ENCODE results near the gene CACNB2. TPM values are rescaled to one million over a fixed set of nuclear protein-coding genes. Genes with fewer than 3 reads are reported as not detected.

The CACNB2 gene
- polyA plus RNA-seq, 1 of the 3 experiments (the other 2 are of a cell fraction) = 0.74 TPM

GRCh38 chr10:18402853-18403252 lies 262.6 kb downstream of the CACNB2 start:
- no peaks in the 10 kb centered on the region for H3K79me2 ChIP-seq (ENCODE audit: insufficient read depth)
- H3K27ac ChIP-seq (ENCODE audit: low read depth in 2 of 2, low read length in 1 of 2) = no peak overlapping the region
- DNase-seq = no peak
- H3F3A ChIP-seq (replicated peaks; ENCODE audit: insufficient read depth) = no peaks in the 10 kb centered on the region
- H3K4me3 ChIP-seq (ENCODE audit: low read depth in 2 of 2, low read length in 1 of 2) = no peak overlapping the region
- H3K27me3 ChIP-seq (ENCODE audit: insufficient read depth) = peaks cover 4% of the 10 kb centered on the region; the same call in 1 of the 2 replicates
- H3K9me3 ChIP-seq = no peaks in the 10 kb centered on the region
- no peaks in the 10 kb centered on the region for H3K9me2 ChIP-seq
- 33% methylated on average over 3 of the region's 3 CpGs for WGBS (ENCODE audit: low lambda C conversion rate)
- POLR2A ChIA-PET = no interaction called here
- H3K4me2 ChIP-seq = no peak overlapping the region
- H2AFZ ChIP-seq (ENCODE audit: low read depth) = no peak overlapping the region
- no peaks in the 10 kb centered on the region for H4K20me1 ChIP-seq (ENCODE audit: insufficient read depth)
- H3K4me1 ChIP-seq (ENCODE audit: control insufficient read depth in 1 of 2, insufficient read depth in 2 of 2, low read depth in 1 of 2, low read length in 1 of 2) = no peaks in the 10 kb centered on the region; a peak in 1 of 4 replicates
- no peaks in the 10 kb centered on the region for H3K36me3 ChIP-seq (replicated peaks in 1 of 2; ENCODE audit: control insufficient read depth in 1 of 2, insufficient read depth in 2 of 2, low read length in 1 of 2)
- H3K9ac ChIP-seq = no peak overlapping the region
- CTCF ChIA-PET = no interaction called here
- TF ChIP-seq MXI1 (IDR thresholded peaks at IDR 0.05; ENCODE audit: low read depth, low read length) (no peak), SMC3 (IDR thresholded peaks at IDR 0.05; ENCODE audit: low read depth, low read length) (no peak), YY1 (IDR thresholded peaks at IDR 0.05; ENCODE audit: low read depth) (no peak), MAX (IDR thresholded peaks at IDR 0.05; ENCODE audit: low read depth) (no peak), FOXJ3 (CRISPR knock-in tag; IDR thresholded peaks at IDR 0.05) (no peak), IRF3 (IDR thresholded peaks at IDR 0.05; ENCODE audit: low read depth, low read length) (no peak), SIN3A (IDR thresholded peaks at IDR 0.05; ENCODE audit: borderline replicate concordance, low read depth, low read length) (no peak), NRF1 (IDR thresholded peaks at IDR 0.05; ENCODE audit: low read depth, low read length) (no peak), EZH2phosphoT487 (IDR thresholded peaks at IDR 0.05; ENCODE audit: borderline replicate concordance, low read depth) (no peak), RCOR1 (IDR thresholded peaks at IDR 0.05; ENCODE audit: low read length) (no peak), MEF2A (IDR thresholded peaks at IDR 0.05; ENCODE audit: borderline replicate concordance, low read depth) (no peak), RXRA (IDR thresholded peaks at IDR 0.05; ENCODE audit: borderline replicate concordance, low read depth) (no peak), USF1 (IDR thresholded peaks at IDR 0.05; ENCODE audit: borderline replicate concordance, low read depth) (no peak), JUND (IDR thresholded peaks at IDR 0.05) (no peak), GABPA (IDR thresholded peaks at IDR 0.05; ENCODE audit: low read depth) (no peak)
- TF ChIP-seq, protein P1, sequence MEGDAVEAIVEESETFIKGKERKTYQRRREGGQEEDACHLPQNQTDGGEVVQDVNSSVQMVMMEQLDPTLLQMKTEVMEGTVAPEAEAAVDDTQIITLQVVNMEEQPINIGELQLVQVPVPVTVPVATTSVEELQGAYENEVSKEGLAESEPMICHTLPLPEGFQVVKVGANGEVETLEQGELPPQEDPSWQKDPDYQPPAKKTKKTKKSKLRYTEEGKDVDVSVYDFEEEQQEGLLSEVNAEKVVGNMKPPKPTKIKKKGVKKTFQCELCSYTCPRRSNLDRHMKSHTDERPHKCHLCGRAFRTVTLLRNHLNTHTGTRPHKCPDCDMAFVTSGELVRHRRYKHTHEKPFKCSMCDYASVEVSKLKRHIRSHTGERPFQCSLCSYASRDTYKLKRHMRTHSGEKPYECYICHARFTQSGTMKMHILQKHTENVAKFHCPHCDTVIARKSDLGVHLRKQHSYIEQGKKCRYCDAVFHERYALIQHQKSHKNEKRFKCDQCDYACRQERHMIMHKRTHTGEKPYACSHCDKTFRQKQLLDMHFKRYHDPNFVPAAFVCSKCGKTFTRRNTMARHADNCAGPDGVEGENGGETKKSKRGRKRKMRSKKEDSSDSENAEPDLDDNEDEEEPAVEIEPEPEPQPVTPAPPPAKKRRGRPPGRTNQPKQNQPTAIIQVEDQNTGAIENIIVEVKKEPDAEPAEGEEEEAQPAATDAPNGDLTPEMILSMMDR (IDR thresholded peaks at IDR 0.05) = no peak
